Chondrocyte (in vitro differentiated cells): Measurements from ENCODE around the gene CFAP46. TPM values are rescaled to one million over a fixed set of nuclear protein-coding genes. Genes with fewer than 3 reads are reported as not detected.
"Not testable (repeated sequence)": the region's sequence is repeated elsewhere in the genome, so short reads cannot be mapped to it uniquely, and the experiment has no call there.

Source experiments
- DNase-seq: peaks from one replicate; pipeline ENCODE4 v3.0.0; 2021; ENCODE audit warnings: mixed read lengths, low spot score
- H3K27ac Mint-ChIP-seq: one replicate; pipeline ENCODE4 v1.8.0; 2021; ENCODE audit warnings: mild to moderate bottlenecking, moderate library complexity, mixed read lengths; ENCODE audit not compliant: unreplicated experiment
- H3K27me3 Mint-ChIP-seq: 2 replicates; pipeline ENCODE4 v1.8.0; 2021; ENCODE audit warnings: low read depth, mixed read lengths
- H3K36me3 Mint-ChIP-seq: 2 replicates; pipeline ENCODE4 v1.8.0; 2021; ENCODE audit warnings: low read depth, mixed read lengths
- H3K4me1 Mint-ChIP-seq: 2 replicates; pipeline ENCODE4 v1.8.0; 2021; ENCODE audit warnings: low read depth, mild to moderate bottlenecking, mixed read lengths
- H3K4me3 Mint-ChIP-seq: one replicate; pipeline ENCODE4 v1.8.0; 2021; ENCODE audit warnings: mild to moderate bottlenecking, moderate library complexity, mixed read lengths; ENCODE audit not compliant: unreplicated experiment
- H3K9me3 Mint-ChIP-seq: 2 replicates; pipeline ENCODE4 v1.8.0; 2021; ENCODE audit warnings: low read depth, mixed read lengths
- CTCF ChIP-seq: fragments of 200-600 bp; sonication (generic); IDR thresholded peaks from 2 replicates; pipeline ENCODE4 v1.5.0; 2021; ENCODE audit warnings: antibody characterized with exemption, mild to moderate bottlenecking, moderate library complexity
- total RNA-seq: library from RNA; stranded (reverse); gene quantifications from 3 replicates; pipeline ENCODE4 v1.2.1, GENCODE V29; 2021

CFAP46 gene
- total RNA-seq, 1 donor from 2014 or later: 0.92 TPM

- no peaks in the 10 kb centered on the region for H3K9me3 Mint-ChIP-seq
- no peaks in the 10 kb centered on the region for H3K4me1 Mint-ChIP-seq
- H3K27ac Mint-ChIP-seq: no peak overlapping the region
- TF ChIP-seq CTCF: no peak
- peak; percentile 88 for DNase-seq
- H3K36me3 Mint-ChIP-seq: no peaks in the 10 kb centered on the region
- peaks cover 3% of the 10 kb centered on the region for H3K27me3 Mint-ChIP-seq
- H3K4me3 Mint-ChIP-seq: no peak overlapping the region
These were observed 16.8 kb downstream of the CFAP46 start for GRCh38 chr10:132925614-132926013.

DNA sequence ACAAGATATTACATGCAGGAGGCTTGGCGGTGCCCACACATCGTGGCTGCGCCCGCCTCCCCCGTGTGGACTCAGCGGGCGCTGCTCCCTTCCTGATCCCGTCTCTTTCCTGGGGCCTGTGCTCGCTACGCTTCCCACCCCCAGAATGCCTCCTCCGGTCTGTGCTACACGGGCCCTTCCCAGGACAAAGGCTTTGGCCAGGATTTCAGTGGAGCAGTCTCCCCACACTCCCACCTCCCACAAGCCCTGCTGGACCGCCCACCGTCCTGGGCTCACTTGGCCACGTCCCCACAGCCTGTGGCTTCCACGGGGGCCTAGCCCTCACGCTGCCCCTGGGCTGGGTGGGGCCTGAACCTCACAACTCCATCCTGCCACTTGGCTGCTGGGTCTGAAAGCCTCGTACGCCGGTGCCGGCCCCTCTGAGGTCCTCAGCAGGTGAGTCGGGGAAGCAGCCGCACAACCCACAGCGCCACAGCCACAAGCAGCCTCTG is 17.3 kb downstream of the CFAP46 start:
- H3K36me3 Mint-ChIP-seq: no peaks in the 10 kb centered on the region
- H3K9me3 Mint-ChIP-seq: no peaks in the 10 kb centered on the region
- no peaks in the 10 kb centered on the region for H3K4me1 Mint-ChIP-seq
- H3K27me3 Mint-ChIP-seq: peaks cover 3% of the 10 kb centered on the region
- peak; percentile 88 for DNase-seq
- TF ChIP-seq CTCF: no peak
- no peak overlapping the region for H3K27ac Mint-ChIP-seq
- no peak overlapping the region for H3K4me3 Mint-ChIP-seq

- Mint-ChIP-seq H3K27me3 (peaks cover 3% of the 10 kb centered on the region), H3K9me3 (no peaks in the 10 kb centered on the region), H3K4me3 (no peak overlapping the region), H3K27ac (no peak overlapping the region), H3K36me3 (no peaks in the 10 kb centered on the region), H3K4me1 (no peaks in the 10 kb centered on the region)
- no peak for TF ChIP-seq CTCF
- DNase-seq: peak; percentile 94
These were observed 18.1 kb downstream of the CFAP46 start for GRCh38 chr10:132924046-132924952.

GRCh38 chr10:132923384-132923783 is 19.0 kb downstream of the CFAP46 start:
- H3K9me3 Mint-ChIP-seq, H3K27me3 Mint-ChIP-seq, H3K27ac Mint-ChIP-seq, H3K4me1 Mint-ChIP-seq, H3K4me3 Mint-ChIP-seq, H3K36me3 Mint-ChIP-seq: not testable (repeated sequence)
- DNase-seq: peak; percentile 66

GRCh38 chr10:132922872-132923271 is 19.5 kb downstream of the CFAP46 start:
- H3K27me3 Mint-ChIP-seq: peaks cover 3% of the 10 kb centered on the region
- H3K4me3 Mint-ChIP-seq: no peak overlapping the region
- no peaks in the 10 kb centered on the region for H3K9me3 Mint-ChIP-seq
- H3K27ac Mint-ChIP-seq: no peak overlapping the region
- peak; percentile 89 for DNase-seq
- H3K4me1 Mint-ChIP-seq: no peaks in the 10 kb centered on the region
- TF ChIP-seq CTCF: no peak
- H3K36me3 Mint-ChIP-seq: no peaks in the 10 kb centered on the region
